RWPE2 (cell line): ENCODE results near the gene ZNF674.
"Not testable (repeated sequence)": the region's sequence is repeated elsewhere in the genome, so short reads cannot be mapped to it uniquely, and the experiment has no call there.

Experiments used
- ATAC-seq: fragments of 200-7000 bp; cut with Tn5 transposase; 3 replicates; pipeline ENCODE4 v1.9.1; 2021; ENCODE audit warnings: low read depth
- DNase-seq: peaks from one replicate; pipeline ENCODE4 v3.0.0-alpha.2; 2020; ENCODE audit warnings: low spot score
- H3K27ac ChIP-seq: fragments of 450-650 bp; 2 replicates; pipeline ENCODE4 v1.5.1; 2017; ENCODE audit warnings: mild to moderate bottlenecking; ENCODE audit not compliant: poor library complexity, severe bottlenecking
- H3K27me3 ChIP-seq: fragments of 250-450 bp; sonication (Bioruptor Pico); 2 replicates; pipeline ENCODE4 v1.5.1; 2021; ENCODE audit warnings: mild to moderate bottlenecking, moderate library complexity; ENCODE audit not compliant: insufficient read depth, poor library complexity, severe bottlenecking
- H3K36me3 ChIP-seq: fragments of 250-450 bp; sonication (Bioruptor Pico); 2 replicates; pipeline ENCODE4 v1.5.1; 2020; ENCODE audit warnings: low read depth, mild to moderate bottlenecking, moderate library complexity
- H3K4me1 ChIP-seq: fragments of 250-450 bp; sonication (Bioruptor Pico); 2 replicates; pipeline ENCODE4 v1.5.1; 2021; ENCODE audit warnings: mild to moderate bottlenecking, moderate library complexity; ENCODE audit not compliant: insufficient read depth, poor library complexity, severe bottlenecking
- H3K4me3 ChIP-seq: fragments of 250-450 bp; sonication (Bioruptor Pico); 2 replicates; pipeline ENCODE4 v1.5.1; 2021; ENCODE audit warnings: mild to moderate bottlenecking, moderate library complexity; ENCODE audit not compliant: severe bottlenecking
- H3K9me3 ChIP-seq: fragments of 250-450 bp; sonication (Bioruptor Pico); 2 replicates; pipeline ENCODE4 v1.5.1; 2021; ENCODE audit warnings: mild to moderate bottlenecking, moderate library complexity; ENCODE audit not compliant: severe bottlenecking
- CTCF ChIP-seq: fragments of 450-650 bp; IDR thresholded peaks from one replicate; pipeline ENCODE4 v1.5.1; 2017; ENCODE audit warnings: mild to moderate bottlenecking, moderate library complexity; ENCODE audit not compliant: poor library complexity, severe bottlenecking

The ZNF674 gene

GRCh38 chrX:46547857-46548256, 2.6 kb upstream of the ZNF674 start:
- peaks cover 29% of the 10 kb centered on the region for H3K36me3 ChIP-seq
- TF ChIP-seq CTCF: no peak
- H3K9me3 ChIP-seq: no peaks in the 10 kb centered on the region
- H3K27me3 ChIP-seq: no peaks in the 10 kb centered on the region
- peak overlapping the region; percentile 81 for H3K27ac ChIP-seq
- peaks cover 10% of the 10 kb centered on the region for H3K4me1 ChIP-seq
- peak; percentile 69 for ATAC-seq
- peak; percentile 58 for DNase-seq
- H3K4me3 ChIP-seq: no peak overlapping the region

GRCh38 chrX:46544527-46544926, 694 bp downstream of the ZNF674 start:
- ATAC-seq, H3K27me3 ChIP-seq, DNase-seq, H3K9me3 ChIP-seq: not testable (repeated sequence)
- Histone ChIP-seq H3K36me3 (peaks cover 29% of the 10 kb centered on the region), H3K4me3 (peak overlapping the region; percentile 68), H3K27ac (peak overlapping the region; percentile 81), H3K4me1 (peaks cover 10% of the 10 kb centered on the region)

GRCh38 chrX:46543441-46543840, 1.8 kb downstream of the ZNF674 start:
- DNase-seq: no peak

GRCh38 chrX:46531442-46531841, 13.8 kb downstream of the ZNF674 start:
- H3K4me1 ChIP-seq: no peaks in the 10 kb centered on the region
- H3K9me3 ChIP-seq: no peaks in the 10 kb centered on the region
- TF ChIP-seq CTCF: no peak
- no peak overlapping the region for H3K27ac ChIP-seq
- DNase-seq: no peak
- H3K4me3 ChIP-seq: no peak overlapping the region
- no peaks in the 10 kb centered on the region for H3K27me3 ChIP-seq
- H3K36me3 ChIP-seq: no peaks in the 10 kb centered on the region
- no peak for ATAC-seq

More at GRCh38 chrX:46543441-46543840, 1.8 kb downstream of the ZNF674 start:
- no peak for ATAC-seq
- Histone ChIP-seq H3K4me1 (peaks cover 10% of the 10 kb centered on the region), H3K36me3 (peaks cover 21% of the 10 kb centered on the region), H3K4me3 (no peak overlapping the region), H3K27ac (no peak overlapping the region), H3K9me3 (no peaks in the 10 kb centered on the region), H3K27me3 (no peaks in the 10 kb centered on the region)
- no peak for TF ChIP-seq CTCF

GRCh38 chrX:46530404-46530908, 14.8 kb downstream of the ZNF674 start:
- H3K27me3 ChIP-seq, H3K4me3 ChIP-seq, H3K36me3 ChIP-seq, H3K4me1 ChIP-seq, ATAC-seq, DNase-seq, H3K27ac ChIP-seq, H3K9me3 ChIP-seq: not testable (repeated sequence)

- ATAC-seq, H3K4me3 ChIP-seq, H3K27ac ChIP-seq, H3K27me3 ChIP-seq, DNase-seq, H3K4me1 ChIP-seq, H3K9me3 ChIP-seq, H3K36me3 ChIP-seq: not testable (repeated sequence)
Observed at GRCh38 chrX:46529740-46530403, 15.3 kb downstream of the ZNF674 start.

GRCh38 chrX:46528640-46529039, 16.6 kb downstream of the ZNF674 start:
- H3K9me3 ChIP-seq, ATAC-seq, H3K27ac ChIP-seq, H3K36me3 ChIP-seq, DNase-seq, H3K4me1 ChIP-seq, H3K4me3 ChIP-seq, H3K27me3 ChIP-seq: not testable (repeated sequence)
